HG02943 (cell line): Measurements from ENCODE around the gene TFAM.
A peak's percentile ranks its signal among the peaks of the same experiment; 100 is the strongest.

Experiments used
- ATAC-seq: cut with Tn5 transposase; IDR thresholded peaks from one replicate; pipeline ENCODE4 v1.9.1; 2021; ENCODE audit warnings: mild to moderate bottlenecking, low read depth, moderate library complexity; ENCODE audit not compliant: unreplicated experiment

The TFAM gene

GRCh38 chr10:58384999-58385783, at the start of gene TFAM:
Gene TFAM (plus strand): TSS chr10:58385410. CDS start chr10:58385548, 138 bp downstream.
- peak; percentile 87 for ATAC-seq

- ATAC-seq: no peak
These were observed 49.0 kb upstream of the TFAM start for GRCh38 chr10:58336242-58336641.

GRCh38 chr10:58341422-58341821, 43.8 kb upstream of the TFAM start:
- no peak for ATAC-seq

GRCh38 chr10:58341947-58342346, 43.3 kb upstream of the TFAM start:
- ATAC-seq: no peak

- ATAC-seq: no peak
These were observed 37.2 kb upstream of the TFAM start for GRCh38 chr10:58347967-58348366.

- no peak for ATAC-seq
These were observed 36.6 kb upstream of the TFAM start for GRCh38 chr10:58348571-58349033.

GRCh38 chr10:58350023-58350422, 35.2 kb upstream of the TFAM start:
- no peak for ATAC-seq

GRCh38 chr10:58350619-58351323, 34.4 kb upstream of the TFAM start:
- ATAC-seq: no peak

GRCh38 chr10:58351616-58352578, 33.3 kb upstream of the TFAM start:
- no peak for ATAC-seq

- no peak for ATAC-seq
These were observed 32.1 kb upstream of the TFAM start for GRCh38 chr10:58352956-58353610.

- ATAC-seq: no peak
These were observed 28.5 kb upstream of the TFAM start for GRCh38 chr10:58356756-58357155.

- no peak for ATAC-seq
These were observed 26.8 kb upstream of the TFAM start for GRCh38 chr10:58358314-58358933.

GRCh38 chr10:58358947-58359346, 26.3 kb upstream of the TFAM start:
- no peak for ATAC-seq

- ATAC-seq: no peak
These were observed 25.7 kb upstream of the TFAM start for GRCh38 chr10:58359541-58359940.

- no peak for ATAC-seq
These were observed 24.7 kb upstream of the TFAM start for GRCh38 chr10:58360412-58361004.

GRCh38 chr10:58361353-58361752, 23.9 kb upstream of the TFAM start:
- ATAC-seq: no peak

GRCh38 chr10:58362027-58362789, 23.0 kb upstream of the TFAM start:
- ATAC-seq: no peak

GRCh38 chr10:58367069-58367468, 18.1 kb upstream of the TFAM start:
- ATAC-seq: no peak

- no peak for ATAC-seq
These were observed 13.7 kb upstream of the TFAM start for GRCh38 chr10:58371473-58371872.
